HepG2 (cell line): Measurements from ENCODE around the gene ADAMTS2. TPM values are rescaled to one million over a fixed set of nuclear protein-coding genes. Genes with fewer than 3 reads are reported as not detected.

Source experiments
- CREBL2 ChIP-seq: sonication (generic); formaldehyde crosslinking; IDR thresholded peaks from 2 replicates; pipeline ENCODE4 v1.8.1; 2023; ENCODE audit warnings: missing genetic modification reagents, mild to moderate bottlenecking, borderline replicate concordance
- FOXP4 ChIP-seq: sonication (generic); formaldehyde crosslinking; IDR thresholded peaks from 2 replicates; pipeline ENCODE4 v1.4.0; 2020; ENCODE audit warnings: missing genetic modification reagents
- GLMP ChIP-seq: sonication (generic); formaldehyde crosslinking; IDR thresholded peaks from 2 replicates; pipeline ENCODE4 v1.9.0; 2021; ENCODE audit warnings: missing genetic modification reagents, mild to moderate bottlenecking, borderline replicate concordance
- HNRNPUL1 ChIP-seq: fragments of 200-400 bp; formaldehyde crosslinking; IDR thresholded peaks from 2 replicates; pipeline ENCODE4 v1.6.1; 2017; ENCODE audit warnings: low read depth, mild to moderate bottlenecking, low read length, moderate library complexity
- MIXL1 ChIP-seq: IDR thresholded peaks from 2 replicates; pipeline ENCODE4 v1.6.1; 2016
- NONO ChIP-seq, 2 experiments: fragments of 450-650 bp in 1 of 2; sonication (generic) in 1 of 2; formaldehyde crosslinking in 1 of 2; IDR thresholded peaks in 1 of 2; conservative IDR thresholded peaks in 1 of 2; 2 replicates each; pipeline versions ENCODE4 v1.6.1 to v1.8.0; 2017 to 2022; ENCODE audit warnings: mild to moderate bottlenecking in 1 of 2, missing genetic modification reagents in 1 of 2, moderate library complexity in 1 of 2
- PRDM10 ChIP-seq: sonication (generic); formaldehyde crosslinking; IDR thresholded peaks from 2 replicates; pipeline ENCODE4 v1.4.0; 2020; ENCODE audit warnings: low read depth, missing genetic modification reagents
- RAD21 ChIP-seq: fragments of 450-650 bp; formaldehyde crosslinking; IDR thresholded peaks from 2 replicates; pipeline ENCODE4 v1.5.0; 2020; ENCODE audit warnings: mild to moderate bottlenecking
- RAD51 ChIP-seq: fragments of 450-650 bp; IDR thresholded peaks from 2 replicates; pipeline ENCODE4 v1.6.1; 2016; ENCODE audit warnings: borderline replicate concordance
- SMC3 ChIP-seq: IDR thresholded peaks from 2 replicates; pipeline ENCODE4 v1.6.1; 2011; ENCODE audit warnings: low read length, improper control_type of control experiment
- SP4 ChIP-seq: sonication (generic); formaldehyde crosslinking; IDR thresholded peaks from 2 replicates; pipeline ENCODE4 v1.8.1; 2023; ENCODE audit warnings: mild to moderate bottlenecking, missing genetic modification reagents
- SRSF9 ChIP-seq: fragments of 200-400 bp; formaldehyde crosslinking; IDR thresholded peaks from 2 replicates; pipeline ENCODE4 v1.6.1; 2018; ENCODE audit warnings: borderline replicate concordance, mild to moderate bottlenecking, low read depth, low read length; ENCODE audit not compliant: insufficient read depth, poor library complexity, severe bottlenecking
- THAP8 ChIP-seq: sonication (generic); formaldehyde crosslinking; IDR thresholded peaks from 2 replicates; pipeline ENCODE4 v1.5.1; 2020; ENCODE audit warnings: missing genetic modification reagents, mild to moderate bottlenecking, borderline replicate concordance
- THRA ChIP-seq: sonication (generic); formaldehyde crosslinking; IDR thresholded peaks from 2 replicates; pipeline ENCODE4 v1.4.0; 2020; ENCODE audit warnings: missing genetic modification reagents, borderline replicate concordance
- ZBTB7B ChIP-seq: sonication (generic); formaldehyde crosslinking; IDR thresholded peaks from 2 replicates; pipeline ENCODE4 v1.4.0; 2020; ENCODE audit warnings: missing genetic modification reagents
- ZMYM2 ChIP-seq: sonication (generic); formaldehyde crosslinking; IDR thresholded peaks from 2 replicates; pipeline ENCODE4 v1.8.0; 2022; ENCODE audit warnings: mild to moderate bottlenecking, missing genetic modification reagents
- ZNF20 ChIP-seq: sonication (generic); formaldehyde crosslinking; IDR thresholded peaks from 2 replicates; pipeline ENCODE4 v1.4.0; 2020; ENCODE audit warnings: mild to moderate bottlenecking, moderate library complexity, missing genetic modification reagents
- ZNF644 ChIP-seq: IDR thresholded peaks from 2 replicates; pipeline ENCODE4 v1.6.1; 2016; ENCODE audit warnings: low read depth
- ZNF788 ChIP-seq: sonication (generic); formaldehyde crosslinking; IDR thresholded peaks from 2 replicates; pipeline ENCODE4 v1.5.0; 2020; ENCODE audit warnings: mild to moderate bottlenecking, missing genetic modification reagents, borderline replicate concordance
- polyA plus RNA-seq, 8 experiments: library from polyadenylated mRNA; depleted of rRNA in 3 of 8; stranded (reverse) in 7 of 8; unstranded in 1 of 8; fragments of >200 nt; fragmentation: Illumina TruSeq in 4 of 8; extraction: Trizol in 4 of 8; gene quantifications; 2 replicates each; pipeline versions ENCODE4 v1.2.1 to v1.2.3, GENCODE V29; 2011 to 2016; ENCODE audit warnings: low read depth in 4 of 8, missing spikeins in 1 of 8, mixed read lengths in 1 of 8; ENCODE audit not compliant: insufficient read depth in 1 of 8
- total RNA-seq, 5 experiments: library from RNA; depleted of rRNA; stranded (reverse); fragments of >200 nt; fragmentation: Illumina TruSeq; extraction: Trizol; gene quantifications; 2 replicates each; pipeline ENCODE4 v1.2.3, GENCODE V29; 2016; ENCODE audit warnings: low read depth in 1 of 5

ADAMTS2 gene
- total and polyA plus RNA-seq, 2 of the 13 experiments (the other 11 are each of a cell fraction or from before 2014, with no cell fraction given): 0.24 to 3.5 TPM

GRCh38 chr5:179261301-179262125, 83.7 kb downstream of the ADAMTS2 start (continued):
- TF ChIP-seq GLMP (CRISPR knock-in tag): no peak
- TF ChIP-seq THAP8 (CRISPR knock-in tag): no peak
- no peak for TF ChIP-seq ZNF644 (CRISPR knock-in tag)
- 0 out of 2 replicates have a peak, but pooled peaks have one; percentile 30 for TF ChIP-seq SP4 (CRISPR knock-in tag)
- TF ChIP-seq ZBTB7B (CRISPR knock-in tag): no peak
- TF ChIP-seq ZMYM2 (CRISPR knock-in tag): no peak
- peak; percentile 93 for TF ChIP-seq RAD21
- peak; percentile 23; the same call in 1 of the 2 replicates for TF ChIP-seq ZNF788 (CRISPR knock-in tag)
- TF ChIP-seq RAD51: no peak
- no peak for TF ChIP-seq CREBL2 (CRISPR knock-in tag)
- peak; percentile 38; the same call in 1 of the 2 replicates for TF ChIP-seq SMC3
- TF ChIP-seq HNRNPUL1: no peak
- no peak for TF ChIP-seq SRSF9
- TF ChIP-seq PRDM10 (CRISPR knock-in tag): no peak
- 0 out of 2 replicates have a peak, but pooled peaks have one; percentile 27 for TF ChIP-seq MIXL1 (CRISPR knock-in tag)
- TF ChIP-seq ZNF20 (CRISPR knock-in tag): no peak
- no peak for TF ChIP-seq NONO (IDR thresholded peaks at IDR 0.05)
- peak; percentile 34; the same call in 1 of the 2 replicates for TF ChIP-seq NONO (CRISPR knock-in tag; conservative IDR thresholded peaks at IDR 0.05)
- TF ChIP-seq THRA (CRISPR knock-in tag): 0 out of 2 replicates have a peak, but pooled peaks have one; percentile 33
- TF ChIP-seq FOXP4 (CRISPR knock-in tag): peak; percentile 19; the same call in 1 of the 2 replicates
